NCI-H82 (cell line): ENCODE measurements around the gene TERT.
"Not testable (repeated sequence)": the region's sequence is repeated elsewhere in the genome, so short reads cannot be mapped to it uniquely, and the experiment has no call there.

Source experiments
- DNase-seq: peaks from one replicate; lab custom pipeline; 2025; lab: John Stamatoyannopoulos, UW

Gene TERT

DNA sequence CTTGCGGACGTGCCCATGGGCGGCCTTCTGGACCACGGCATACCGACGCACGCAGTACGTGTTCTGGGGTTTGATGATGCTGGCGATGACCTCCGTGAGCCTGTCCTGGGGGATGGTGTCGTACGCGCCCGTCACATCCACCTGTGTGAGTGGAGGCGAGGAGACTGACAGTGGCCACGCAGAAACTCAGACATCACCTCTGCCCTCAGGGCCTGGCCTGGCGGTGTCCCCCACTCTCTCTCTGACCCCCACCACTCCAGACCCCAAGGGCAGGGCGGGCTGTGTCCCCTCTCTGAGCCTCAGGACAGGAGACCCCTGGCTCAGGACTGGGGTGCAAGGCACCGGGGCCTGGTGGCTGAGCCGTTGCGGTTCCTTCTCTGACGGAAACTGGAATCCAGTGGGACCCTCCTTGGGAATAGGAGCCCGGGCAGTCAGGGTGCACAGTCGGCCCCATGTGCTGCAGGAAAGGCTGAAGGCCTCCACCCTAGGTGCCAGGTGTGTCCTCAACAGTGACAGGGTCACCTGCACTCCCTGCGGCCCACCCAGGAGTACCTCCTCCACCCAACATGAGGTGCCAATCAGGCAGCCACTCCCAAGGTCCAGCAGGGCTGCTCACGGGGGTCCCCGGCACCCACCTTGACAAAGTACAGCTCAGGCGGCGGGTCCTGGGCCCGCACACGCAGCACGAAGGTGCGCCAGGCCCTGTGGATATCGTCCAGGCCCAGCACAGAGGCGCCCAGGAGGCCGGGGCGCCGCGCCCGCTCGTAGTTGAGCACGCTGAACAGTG, 16.0 kb downstream of the TERT start:
- no peak for DNase-seq

DNA sequence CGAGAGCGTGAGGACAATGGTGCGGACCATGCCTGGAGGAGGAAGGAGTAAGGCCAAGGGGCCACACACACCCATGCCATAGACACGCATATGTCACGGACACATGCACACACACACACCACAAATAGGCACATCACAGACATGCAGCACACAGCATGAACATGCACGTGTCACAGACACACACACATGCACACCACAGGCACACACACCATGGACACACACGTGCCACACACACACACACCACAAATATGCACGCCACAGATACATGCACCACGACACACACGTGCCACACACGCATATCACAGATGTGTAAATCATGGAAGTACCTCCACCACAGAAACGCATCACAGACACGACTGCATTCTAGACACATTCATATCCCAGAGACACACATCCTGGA, 16.7 kb downstream of the TERT start:
- no peak for DNase-seq

DNA sequence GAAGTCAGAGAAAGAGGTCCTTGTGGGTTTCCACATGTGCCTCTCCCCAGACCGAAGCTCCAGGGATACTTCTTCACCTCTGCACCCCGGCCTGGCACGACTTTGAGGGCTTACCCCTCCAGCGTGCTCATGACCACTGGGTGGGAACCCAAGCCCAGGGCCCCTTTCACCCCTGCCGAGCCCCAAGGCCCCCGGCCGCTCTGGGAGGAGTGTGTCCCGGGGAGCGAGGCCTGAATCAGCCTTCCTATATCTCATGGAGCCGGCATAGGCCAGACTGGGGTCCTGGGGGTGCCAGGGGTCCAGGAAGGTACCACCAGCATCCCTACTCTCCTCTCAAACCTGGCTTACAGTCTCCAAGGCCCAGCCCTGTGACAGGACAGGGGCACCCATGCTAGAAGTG, 17.1 kb downstream of the TERT start:
- no peak for DNase-seq

DNA sequence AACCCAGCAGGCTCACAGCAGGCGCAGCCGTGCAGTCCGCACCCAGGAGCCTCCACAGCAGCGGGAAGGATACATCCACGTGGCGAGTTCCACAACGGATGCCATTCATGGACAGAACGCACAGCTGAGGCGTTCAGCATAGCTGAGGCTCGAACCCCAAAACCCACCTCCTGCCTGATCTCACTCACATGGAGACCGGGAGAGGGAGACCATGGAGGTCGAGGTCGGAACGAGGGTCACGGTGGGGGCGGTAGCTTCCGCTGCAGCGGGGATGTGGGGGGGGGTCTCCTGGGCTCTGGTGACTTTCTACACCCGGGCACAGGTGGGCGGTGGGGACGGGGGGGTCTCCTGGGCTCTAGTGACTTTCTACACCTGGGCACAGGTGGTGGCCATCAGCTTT, 17.5 kb downstream of the TERT start:
- DNase-seq = no peak

DNA sequence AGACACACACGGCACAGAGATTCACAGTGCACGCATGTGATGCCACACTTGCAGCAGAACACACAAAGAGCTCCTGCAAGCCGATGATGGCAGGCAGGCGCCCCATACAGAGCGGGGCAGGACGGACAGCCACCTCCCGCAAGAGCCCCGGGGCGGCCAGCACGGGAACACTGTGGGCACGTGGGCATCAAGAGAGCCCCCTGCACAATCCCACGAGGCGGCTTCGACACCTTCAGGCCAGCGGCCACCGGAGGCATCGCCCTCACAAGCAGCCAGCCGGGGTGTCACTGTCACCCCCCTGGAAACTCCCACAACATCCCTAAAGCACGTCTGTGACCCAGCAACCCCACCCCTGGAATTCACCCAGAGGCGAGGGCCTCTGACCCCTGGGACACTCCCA, 17.9 kb downstream of the TERT start:
- no peak for DNase-seq

DNA sequence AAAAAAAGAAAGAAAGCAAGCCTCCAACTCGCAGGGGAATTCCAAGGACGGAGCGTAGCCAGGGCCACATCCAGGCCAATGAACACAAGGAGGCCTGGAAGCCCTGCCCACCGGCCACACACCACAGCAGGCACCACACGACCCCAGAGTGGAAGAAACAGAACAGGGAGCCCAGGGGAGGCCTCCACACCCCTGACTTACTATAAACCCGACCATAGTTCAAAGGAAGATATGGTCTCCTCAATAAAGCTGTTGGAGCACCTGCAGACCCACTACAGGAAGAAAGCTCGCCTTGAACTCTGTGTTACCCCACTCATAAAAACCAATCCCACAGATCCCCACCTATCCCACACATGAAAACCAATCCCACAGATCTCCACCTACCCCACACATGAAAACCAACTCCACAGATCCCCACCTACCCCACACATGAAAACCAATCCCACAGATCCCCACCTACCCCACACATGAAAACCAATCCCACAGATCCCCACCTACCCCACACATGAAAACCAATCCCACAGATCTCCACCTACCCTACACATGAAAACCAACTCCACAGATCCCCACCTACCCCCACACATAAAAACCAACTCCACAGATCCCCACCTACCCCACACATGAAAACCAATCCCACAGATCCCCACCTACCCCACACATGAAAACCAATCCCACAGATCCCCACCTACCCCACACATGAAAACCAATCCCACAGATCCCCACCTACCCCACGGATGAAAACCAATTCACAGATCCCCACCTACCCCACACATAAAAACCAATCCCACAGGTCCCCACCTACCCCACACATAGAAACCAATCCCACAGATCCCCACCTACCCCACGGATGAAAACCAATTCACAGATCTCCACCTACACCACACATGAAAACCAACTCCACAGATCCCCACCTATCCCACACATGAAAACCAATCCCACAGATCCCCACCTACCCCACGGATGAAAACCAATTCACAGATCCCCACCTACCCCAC, 19.2 kb downstream of the TERT start:
- DNase-seq = not testable (repeated sequence)

DNA sequence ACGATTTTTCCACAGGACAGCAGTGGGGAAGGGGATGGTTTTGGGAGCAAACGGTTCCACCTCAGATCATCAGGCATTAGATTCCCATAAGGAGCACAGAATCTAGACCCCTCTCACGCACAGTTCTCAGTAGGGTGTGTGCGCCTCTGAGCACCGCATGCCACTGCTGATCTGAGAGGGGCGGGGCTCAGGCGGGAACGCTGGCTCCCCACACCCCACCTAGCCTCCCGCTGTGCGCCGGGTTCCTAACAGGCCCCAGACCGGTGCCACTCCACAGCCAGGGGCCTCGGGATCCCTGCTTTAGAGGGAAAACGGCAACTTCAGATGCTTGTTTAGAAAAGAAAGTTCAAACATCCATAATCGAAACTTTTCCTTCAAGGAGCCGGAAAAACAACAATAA, 20.4 kb downstream of the TERT start:
- no peak for DNase-seq

DNA sequence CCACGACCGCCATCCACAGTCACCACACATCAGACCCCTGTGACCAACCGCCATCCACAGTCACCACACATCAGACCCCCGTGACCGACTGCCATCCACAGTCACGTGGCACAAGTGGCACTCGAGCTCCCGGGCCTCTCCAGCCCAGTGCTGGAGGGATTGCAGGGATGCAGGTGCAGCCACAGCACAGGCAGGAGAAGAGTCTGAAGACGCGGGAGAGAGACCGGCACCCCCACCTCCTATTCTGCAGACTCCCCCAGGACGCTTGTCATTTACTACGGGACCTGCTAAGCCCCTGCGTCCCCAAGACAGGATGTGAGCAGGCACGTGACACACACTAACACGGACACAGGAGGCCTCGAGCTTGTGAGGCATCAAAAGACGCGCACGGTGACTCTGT, 21.1 kb downstream of the TERT start:
- no peak for DNase-seq

DNA sequence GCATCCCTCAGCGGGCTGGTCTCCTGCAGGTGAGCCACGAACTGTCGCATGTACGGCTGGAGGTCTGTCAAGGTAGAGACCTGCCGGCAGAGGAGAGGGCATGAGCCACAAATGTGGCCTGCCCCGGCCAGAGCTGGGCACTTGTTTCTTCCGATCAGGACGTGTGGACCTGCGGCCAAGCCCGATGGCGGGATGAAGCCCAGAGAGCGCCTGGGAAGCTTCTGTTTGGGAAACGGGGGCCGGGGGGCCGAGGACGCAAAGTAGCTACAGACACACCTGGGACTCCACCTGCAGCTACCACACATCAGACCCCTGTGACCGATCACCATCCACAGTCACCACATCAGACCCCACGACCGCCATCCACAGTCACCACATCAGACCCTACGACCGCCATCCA, 22.7 kb downstream of the TERT start:
- DNase-seq = no peak

DNA sequence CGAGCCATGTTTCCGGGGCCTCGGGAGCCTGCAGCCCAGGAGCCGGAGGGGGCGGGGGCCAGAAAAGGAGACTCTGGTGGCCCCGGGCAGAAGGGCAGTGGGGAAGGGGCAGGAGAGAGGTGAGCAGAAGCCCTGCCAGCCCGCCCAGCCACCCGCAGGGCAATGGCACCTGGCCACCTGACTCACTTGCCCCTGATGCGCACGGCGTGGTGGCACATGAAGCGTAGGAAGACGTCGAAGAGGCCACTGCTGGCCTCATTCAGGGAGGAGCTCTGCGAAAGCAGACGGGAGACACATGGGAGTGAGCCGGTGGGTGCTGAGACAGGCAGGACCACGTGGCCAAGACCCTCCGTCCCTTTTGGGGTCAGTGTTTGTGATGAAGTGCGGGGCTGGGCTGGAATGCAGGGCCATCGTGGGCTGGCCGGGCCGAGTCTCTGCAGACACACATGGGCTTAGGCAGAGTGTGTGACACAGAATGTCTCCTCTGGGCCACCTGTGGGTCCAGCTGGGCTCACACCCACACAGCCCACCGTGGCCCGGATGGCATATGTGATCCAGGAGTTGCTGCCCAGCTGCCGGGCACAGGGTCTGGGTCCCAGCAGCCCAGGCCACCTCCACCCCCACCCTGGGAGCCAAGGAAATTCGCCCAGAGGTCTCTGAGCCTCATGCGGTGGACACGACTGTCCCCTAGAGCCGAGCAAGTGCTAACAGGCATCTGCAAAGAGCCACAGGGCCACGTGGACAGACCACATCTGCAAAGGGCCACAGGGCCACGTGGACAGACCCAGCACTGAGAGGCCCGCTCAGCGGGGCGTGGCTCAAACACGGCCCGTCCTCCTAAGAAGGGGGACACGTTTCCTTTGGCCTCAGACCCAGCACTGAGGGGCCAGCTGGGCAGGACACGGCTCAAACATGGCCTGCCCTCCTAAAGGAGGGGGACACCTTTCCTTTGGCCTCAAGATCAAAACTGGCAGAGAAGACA, 23.6 kb downstream of the TERT start:
- DNase-seq = no peak

DNA sequence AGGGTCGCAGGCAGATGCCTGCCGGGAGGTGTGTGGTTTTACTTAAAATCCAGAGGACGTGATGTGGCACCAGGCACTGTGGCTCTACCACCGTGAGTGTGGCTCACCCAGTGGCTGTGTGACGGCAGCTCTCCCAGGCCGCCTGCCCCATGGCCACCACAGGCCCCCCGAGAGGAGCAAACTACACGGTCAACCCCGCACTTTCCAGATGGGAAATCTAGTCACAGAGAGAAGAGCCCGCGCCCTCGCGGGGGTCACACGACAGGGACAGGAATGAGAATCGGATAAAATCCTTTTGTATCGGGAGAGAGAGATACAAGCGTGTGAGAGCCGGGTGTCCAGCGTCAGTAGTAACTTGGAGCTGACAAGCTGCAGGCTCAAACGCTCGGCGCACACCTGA, 24.4 kb downstream of the TERT start:
- DNase-seq = no peak

DNA sequence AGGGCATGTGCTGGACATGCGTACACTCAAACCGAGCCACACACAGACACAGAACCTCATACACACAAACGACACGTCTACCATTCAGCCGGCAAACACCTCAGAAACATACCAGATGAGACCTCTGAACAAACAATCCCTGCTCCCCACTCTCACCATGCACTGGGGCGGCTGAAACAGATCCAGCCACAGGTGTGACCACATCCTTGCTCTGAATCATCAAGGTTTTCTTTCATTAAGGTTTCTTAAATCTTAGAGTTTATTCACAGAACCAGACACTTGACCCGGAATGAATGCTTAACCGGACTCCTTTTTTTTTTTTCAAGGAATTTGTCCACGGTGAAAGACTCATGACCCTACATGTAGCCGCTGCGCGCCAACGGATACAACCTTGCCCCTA, 26.2 kb downstream of the TERT start:
- DNase-seq = no peak

DNA sequence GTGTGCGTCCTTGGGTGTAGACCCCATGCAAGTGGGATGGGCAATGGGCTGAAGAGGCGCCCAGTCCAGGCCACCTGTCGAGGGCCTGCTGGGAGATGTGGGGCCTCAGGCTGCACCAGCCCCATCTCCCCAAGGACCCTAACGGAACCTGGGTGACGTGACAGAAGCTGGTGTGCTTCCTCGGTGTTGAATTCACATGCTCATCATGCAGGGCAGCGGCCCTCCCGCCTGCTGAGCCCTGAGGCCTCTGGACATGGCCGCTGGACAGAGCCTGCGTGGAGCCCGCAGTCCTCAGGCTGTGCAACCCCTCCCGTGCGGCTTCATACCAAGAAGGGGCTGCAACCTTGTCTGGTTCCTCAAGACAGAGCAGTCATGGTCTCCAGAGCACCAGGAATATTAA, 26.8 kb downstream of the TERT start:
- DNase-seq = no peak

DNA sequence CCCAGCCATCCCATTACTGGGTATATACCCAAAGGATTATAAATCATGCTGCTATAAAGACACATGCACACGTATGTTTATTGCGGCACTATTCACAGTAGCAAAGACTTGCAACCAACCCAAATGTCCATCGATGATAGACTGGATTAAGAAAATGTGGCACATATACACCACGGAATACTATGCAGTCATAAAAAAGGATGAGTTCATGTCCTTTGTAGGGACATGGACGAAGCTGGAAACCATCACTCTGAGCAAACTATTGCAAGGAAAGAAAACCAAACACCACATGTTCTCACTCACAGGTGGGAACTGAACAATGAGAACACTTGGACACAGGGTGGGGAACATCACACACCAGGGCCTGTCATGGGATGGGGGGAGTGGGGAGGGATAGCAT, 27.4 kb downstream of the TERT start:
- not testable (repeated sequence) for DNase-seq

DNA sequence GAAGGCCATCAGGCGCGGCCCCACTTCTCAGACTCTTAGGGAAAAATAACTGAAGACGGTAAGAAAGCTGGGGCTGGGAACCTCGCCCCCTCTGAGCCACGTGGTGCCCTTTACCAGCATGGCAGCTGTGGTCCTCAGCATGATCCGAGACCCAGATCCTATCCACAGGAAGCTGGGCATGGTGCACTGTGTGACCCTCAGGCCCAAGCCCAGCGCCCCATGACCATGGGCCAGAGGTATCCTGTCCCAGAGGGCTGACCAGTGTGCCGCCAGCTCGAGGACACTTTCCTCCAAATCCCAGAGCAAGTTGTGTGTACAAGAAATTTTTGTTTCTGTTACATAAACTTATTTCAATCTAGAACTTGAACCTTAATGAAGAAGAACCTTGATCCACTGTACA, 28.1 kb downstream of the TERT start:
- DNase-seq = no peak

DNA sequence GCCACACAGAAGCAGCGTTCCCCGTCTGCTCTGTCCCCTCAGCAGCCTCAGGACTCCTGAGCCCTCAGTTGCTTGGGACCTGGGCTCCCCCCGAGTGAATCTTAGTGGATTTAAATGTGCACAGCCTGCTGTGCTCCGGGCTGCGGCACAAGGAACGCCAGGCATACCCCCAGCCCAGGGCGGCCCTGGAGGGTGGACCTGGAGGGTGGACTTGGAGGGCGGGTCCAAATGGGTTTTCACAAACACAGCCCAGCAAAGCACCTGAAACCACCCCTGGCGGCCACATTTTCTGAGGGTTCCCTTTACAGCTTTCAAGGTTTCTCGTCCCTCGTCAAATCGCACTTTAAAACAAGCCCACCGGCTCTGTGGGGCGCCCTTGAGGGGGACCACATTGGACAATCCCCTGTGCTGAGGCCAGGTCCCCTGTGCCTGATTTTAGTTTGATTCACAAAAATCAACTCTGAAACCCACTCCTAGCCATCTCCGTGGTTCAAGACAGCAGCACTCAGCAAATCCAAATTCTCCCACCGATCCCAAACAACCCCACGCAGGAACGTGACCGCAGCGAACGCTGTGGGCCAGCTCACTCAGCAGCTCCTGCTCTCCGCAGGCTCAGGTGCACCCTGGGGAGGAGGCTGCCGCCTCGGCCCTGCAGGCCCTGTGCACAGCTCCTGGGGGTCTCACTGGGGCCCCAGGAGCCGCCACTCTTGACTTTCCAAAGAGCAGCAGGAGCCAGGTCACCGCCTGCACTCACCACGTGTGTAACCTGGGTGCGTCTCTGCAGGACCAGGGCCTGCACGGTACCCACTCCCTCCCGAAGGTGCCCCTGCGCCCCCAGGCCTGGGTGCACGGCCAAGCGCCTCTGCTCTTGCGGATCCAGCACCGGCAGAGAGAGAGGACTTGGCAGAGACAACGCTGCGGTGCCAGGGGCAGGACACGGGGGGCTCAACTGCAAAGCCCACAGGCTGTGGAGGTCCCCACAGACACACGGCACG, 29.1 kb downstream of the TERT start:
- DNase-seq = no peak

DNA sequence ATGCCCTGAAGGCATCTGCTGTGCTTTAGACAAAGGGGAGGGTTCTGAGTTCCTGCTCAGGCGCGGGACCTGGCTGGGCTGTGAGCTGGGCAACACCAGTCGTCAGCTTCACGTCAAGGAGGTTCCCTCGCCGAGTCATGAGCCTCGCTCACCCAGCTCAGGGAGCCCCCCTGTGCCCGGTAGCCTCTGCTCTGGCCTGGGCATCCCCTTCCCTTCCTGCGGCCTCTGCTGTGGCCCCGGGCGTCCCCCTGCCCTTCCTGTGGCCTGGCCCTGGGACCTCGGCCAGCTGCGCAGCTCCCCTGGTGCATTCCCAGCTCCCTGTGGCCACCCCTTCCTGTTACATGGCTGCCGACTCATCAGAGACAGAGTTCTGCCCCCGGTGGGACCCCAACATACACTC, 29.8 kb downstream of the TERT start:
- DNase-seq = no peak

DNA sequence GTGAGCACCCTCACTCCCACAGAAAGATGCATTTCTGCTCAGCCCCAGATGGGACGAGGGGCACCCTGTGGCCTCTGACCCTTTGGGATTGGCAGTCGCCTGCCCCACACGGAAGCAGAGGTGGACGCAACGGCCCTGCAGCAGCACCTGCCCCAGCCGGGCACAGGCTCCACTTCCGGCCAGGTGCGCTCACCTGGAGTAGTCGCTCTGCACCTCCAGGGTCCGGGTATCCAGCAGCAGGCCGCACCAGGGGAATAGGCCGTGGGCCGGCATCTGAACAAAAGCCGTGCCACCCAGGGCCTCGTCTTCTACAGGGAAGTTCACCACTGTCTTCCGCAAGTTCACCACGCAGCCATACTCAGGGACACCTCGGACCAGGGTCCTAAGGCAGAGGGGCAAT, 30.7 kb downstream of the TERT start:
- DNase-seq = no peak

DNA sequence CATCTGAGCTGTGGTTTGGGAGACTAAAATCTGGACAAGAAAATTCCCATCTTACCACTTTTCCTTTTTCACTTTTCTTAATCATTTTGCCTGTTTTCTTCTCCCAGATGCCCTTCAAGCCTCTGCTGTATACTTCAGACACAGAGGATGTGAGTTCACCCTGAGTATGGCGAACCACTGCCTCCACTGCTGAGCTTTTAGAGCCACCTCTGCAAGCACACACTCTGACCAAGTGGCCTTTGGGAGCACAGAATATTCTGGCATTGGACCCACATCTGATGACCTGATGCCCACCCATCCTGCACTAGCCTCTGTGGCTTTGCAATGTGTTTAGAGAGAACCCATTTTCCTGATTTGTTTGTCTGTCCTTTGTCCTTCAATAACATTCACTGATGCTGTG, 32.5 kb downstream of the TERT start:
- no peak for DNase-seq

DNA sequence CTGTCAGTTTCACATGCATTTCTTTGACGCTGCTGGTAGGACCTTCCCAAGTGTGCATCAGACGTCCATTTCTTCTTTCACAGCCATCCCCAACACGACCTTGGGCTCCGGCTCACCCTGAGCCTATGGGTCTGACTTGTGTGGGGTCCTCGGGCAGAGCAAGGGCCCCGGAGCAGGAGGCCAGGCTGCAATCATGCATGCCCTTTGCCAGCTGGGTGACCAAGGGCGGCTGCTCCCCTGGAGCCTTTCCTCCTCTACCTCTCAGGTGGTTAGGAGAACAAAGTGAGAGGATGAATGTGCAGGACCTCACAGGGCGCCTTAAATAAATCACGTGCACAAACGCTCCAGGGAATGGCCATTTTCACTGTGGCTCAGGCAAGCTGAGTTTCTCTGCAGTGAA, 33.2 kb downstream of the TERT start:
- DNase-seq = no peak
